Right forelimb (tissue), 1 donor: ENCODE data around the gene GRIA1.
"Not testable (repeated sequence)": the region's sequence is repeated elsewhere in the genome, so short reads cannot be mapped to it uniquely, and the experiment has no call there.

Experiments used
- DNase-seq: peaks from one replicate; pipeline ENCODE4 v3.0.0-alpha.2; 2018

Gene GRIA1

DNA sequence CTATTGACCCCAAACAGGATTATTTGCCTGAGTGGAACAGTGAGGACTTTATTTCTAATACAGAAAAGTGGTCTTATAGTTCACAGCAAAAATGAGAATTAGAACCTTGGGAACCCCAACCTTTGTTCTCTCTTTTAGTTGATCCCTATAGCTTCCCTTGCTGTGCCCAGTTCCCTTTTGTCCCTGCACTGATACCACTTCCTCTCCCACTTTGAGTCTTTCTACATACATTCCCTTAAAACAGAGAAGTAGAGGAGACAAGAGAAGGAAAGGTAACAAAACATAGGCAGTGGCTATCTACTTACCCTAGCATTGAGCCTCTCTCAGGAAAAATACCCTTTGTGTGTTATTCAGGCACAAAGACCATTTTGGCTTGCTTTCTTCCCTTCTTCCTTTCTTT lies 301.8 kb downstream of the GRIA1 start:
- DNase-seq = no peak

DNA sequence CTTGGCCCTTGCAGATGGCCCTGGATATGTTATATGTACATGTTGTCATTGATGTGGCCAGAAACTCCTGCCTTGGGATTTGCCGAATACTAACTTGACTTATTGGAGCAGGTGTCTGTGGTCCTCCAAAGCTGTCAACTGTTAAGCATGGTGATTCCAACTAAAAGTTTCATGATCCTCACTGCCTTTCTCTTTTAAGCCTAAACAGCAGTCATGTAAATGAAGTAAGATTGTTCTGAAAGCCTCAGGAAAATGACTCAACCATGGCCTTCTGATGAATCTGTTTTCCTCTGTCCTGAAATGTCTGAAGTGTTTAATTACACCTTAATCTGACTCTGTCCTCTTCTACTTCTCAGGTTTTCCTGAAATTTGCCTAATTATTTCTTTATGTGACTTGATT lies 303.2 kb downstream of the GRIA1 start:
- no peak for DNase-seq

DNA sequence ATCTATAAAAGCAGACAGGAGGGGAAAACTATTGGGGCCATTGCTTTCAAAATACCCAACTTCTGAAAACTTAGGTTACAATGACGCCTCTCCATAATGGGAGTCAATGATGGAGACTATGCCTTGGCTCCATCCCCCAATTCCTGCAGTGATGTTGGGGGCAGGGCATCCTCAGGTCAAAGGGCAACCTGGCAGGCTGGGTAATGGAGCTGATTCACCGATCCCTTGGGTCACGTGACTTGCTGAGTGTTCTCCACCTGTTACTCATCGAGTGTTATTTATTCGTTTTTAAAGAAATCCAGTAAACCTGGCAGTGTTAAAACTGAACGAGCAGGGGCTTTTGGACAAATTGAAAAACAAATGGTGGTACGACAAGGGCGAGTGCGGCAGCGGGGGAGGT lies 303.9 kb downstream of the GRIA1 start:
- DNase-seq = no peak

DNA sequence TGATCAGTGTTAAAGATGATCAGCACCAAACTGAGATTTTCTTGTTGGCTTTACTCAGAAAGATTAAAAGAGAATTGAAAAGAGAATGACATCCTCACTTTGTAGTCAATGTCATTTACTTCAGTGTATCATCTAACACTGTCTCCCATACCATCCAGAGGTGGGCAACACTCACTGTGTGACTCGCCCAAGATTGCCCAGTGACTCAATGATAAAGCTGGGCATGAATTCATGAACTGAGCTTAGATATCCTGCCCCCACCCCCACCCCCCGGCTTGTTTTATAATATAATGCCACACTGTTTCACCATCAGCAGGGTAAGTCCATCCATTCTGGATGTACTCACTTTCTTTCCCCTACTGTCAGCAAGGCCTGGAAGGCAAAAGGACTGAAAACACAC lies 306.1 kb downstream of the GRIA1 start:
- no peak for DNase-seq

DNA sequence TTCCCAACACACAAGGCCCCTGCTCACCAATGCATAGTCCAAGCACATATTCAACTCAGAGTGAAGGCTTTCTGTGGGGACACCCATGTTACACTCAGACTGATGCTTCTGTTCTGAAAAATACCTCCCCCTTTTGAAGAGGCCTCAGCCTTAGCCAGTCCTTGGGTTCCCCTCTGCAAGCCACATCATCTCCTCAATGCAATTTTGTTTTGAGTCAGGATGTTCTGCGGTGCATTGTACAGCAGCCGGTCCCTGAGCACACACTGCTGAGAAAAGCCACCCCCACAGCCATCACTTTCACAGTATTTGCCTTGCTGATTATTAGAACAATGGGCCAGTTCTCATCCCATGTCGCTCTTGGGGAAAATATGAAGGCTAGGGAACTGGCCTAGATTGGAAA lies 307.0 kb downstream of the GRIA1 start:
- DNase-seq = no peak

DNA sequence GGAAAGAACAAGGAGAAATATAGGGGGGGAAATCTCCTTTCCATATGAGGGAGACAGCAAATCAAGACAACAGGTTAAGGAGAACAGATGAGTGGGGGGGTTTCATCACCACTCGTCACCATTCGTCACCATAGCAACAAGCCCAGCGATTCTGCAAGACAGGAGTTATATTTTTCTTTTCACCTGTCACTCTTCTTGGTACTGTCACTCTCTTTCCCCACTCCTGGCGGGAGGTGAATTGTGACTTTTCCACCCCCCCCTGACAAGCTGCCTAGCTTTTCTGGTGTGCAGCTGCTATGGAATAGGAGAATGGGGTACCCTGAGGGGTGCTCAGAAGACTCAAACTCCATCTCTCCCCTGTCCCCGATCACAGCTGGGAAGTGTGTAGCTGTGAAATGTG lies 308.4 kb downstream of the GRIA1 start:
- no peak for DNase-seq

DNA sequence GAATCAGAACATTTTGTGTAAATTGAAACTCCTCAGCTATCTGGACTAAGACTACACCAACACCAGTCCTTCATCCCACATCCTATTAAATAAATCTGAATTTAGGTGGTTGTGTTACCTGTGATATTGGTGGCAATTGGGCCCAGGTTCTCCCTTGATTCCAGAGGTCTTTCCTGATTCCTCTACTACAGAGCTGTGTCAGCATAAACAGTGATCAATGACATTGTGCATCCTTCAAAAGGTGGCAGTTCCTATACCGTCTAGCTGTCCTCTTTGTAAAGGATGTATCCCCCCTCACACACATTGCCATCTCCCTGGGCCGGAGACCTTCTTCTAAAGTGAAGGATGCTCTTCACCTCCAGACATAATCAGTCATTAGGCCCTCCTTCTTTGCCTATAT lies 309.0 kb downstream of the GRIA1 start:
- no peak for DNase-seq

DNA sequence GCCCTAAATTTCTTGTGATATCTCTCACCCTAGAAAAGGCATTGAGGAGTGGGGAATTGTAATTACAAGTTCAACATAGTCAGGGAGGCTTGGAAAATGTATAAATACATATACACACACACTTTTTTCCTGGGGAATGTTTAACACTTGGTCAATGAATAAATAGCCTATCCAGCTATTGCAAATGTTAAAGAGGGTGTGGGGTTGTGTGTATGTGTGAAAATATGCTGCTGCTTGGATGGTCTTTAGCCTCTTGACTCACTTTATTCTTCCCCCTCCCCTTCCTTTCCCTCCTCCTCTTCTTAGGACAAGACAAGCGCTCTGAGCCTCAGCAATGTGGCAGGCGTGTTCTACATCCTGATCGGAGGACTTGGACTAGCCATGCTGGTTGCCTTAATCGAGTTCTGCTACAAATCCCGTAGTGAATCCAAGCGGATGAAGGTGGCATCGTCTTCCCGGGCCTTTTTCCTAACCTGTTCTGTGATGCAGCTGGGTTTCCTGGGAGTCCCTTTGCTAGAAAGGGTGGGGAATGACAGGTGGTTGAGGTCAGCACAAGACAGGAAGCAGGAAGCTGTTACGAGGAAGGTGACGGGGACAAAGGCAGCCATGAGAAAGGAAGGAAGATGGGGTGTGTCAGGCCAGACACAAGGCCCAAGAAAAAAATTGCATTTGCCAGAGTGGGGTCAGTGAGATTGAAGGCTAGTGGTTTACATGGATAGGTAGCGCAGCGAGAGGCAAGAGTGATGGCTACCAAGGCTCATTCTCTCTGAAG lies 311.8 kb downstream of the GRIA1 start:
- no peak for DNase-seq

DNA sequence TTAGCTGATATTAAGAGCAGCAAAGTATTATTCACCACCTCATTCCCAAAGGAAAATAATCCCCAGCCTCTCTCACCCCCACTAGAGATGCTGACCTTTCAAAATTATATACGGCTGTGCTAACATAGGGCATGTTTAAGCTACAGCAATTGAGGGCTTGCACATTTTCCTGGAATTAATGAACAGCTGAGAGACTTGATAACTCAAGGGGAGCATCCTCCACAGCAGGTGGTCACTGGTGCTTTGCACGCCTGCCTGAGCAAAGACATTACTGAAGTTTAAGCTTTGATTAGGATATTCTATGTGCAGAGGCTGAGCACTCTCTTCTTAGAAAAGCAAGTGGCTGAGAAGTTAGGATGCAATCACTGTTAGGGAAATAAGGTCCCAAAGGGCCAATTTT lies 317.3 kb downstream of the GRIA1 start:
- no peak for DNase-seq

DNA sequence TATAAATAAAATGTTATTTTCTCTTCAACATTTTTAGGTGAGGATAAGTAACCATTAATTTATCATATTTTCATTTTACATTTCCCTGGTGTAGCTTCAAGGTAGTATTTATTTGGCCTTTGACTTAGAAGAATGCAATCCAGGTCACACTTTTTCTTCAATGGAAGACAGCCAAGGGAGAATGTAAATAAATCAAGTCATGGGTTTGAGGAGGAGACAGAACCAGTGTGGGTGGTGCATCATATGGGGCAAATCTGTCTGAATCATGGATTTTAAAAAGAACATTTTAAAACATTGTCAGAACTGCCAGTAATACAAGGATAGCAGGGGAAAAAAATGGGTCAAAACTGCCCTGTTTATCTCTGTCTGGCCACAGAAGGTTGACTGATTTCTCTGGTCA lies 318.7 kb downstream of the GRIA1 start:
- DNase-seq = no peak

DNA sequence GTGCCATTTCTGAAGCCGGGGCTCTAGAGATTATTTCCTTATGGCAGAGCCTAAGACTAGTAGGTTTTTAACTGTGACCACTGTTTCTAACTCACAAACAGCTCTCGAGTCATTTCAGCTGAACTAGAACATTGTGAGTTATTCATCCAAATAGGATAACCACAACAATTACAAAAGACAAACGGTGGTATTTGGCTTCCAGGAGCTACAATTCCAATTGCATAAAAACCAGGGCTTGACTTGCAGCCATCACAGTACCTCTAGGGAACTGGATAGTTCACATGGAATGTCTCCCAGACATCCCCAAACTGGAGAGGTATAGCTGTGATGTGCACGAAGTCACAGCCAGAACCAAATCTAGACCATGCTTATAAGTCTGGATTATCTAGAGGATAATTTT lies 323.4 kb downstream of the GRIA1 start:
- DNase-seq = no peak

DNA sequence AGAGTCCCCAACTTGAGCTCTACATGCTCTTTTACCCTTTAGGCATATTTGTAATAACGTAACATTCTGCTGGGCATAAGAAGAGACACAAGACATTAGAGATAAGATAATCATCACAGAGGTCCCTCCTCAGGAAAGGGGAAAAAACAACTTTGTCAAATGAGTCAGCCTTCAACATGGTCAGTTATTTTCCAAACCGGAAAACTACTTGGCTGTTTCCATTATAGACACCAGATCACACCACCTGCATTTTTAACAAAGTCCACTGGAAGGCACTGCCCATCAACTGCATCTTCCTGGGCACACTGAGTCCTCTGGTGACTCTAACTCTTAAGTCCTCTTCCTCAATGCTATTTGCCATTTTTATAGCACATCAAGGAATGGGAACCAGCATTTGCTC lies 326.4 kb downstream of the GRIA1 start:
- DNase-seq = no peak

DNA sequence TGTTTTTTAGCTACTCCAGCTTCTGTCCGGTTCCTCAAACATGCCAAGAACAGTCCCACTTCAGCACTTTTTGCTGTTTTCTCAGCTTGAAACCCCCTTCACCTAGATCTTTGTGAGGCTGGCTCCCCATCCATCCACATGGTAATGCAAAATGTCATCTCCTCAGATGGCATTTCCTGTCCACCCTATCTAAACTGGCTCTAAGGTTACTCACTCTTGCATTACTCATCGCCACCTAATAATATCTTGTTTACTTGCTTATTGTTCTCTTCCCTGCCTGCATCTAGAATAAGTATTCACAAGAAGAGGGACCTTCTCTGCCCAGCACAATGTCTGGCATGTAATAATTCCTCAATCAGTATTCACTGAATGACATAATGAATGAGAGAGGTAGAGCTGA lies 328.2 kb downstream of the GRIA1 start:
- no peak for DNase-seq

DNA sequence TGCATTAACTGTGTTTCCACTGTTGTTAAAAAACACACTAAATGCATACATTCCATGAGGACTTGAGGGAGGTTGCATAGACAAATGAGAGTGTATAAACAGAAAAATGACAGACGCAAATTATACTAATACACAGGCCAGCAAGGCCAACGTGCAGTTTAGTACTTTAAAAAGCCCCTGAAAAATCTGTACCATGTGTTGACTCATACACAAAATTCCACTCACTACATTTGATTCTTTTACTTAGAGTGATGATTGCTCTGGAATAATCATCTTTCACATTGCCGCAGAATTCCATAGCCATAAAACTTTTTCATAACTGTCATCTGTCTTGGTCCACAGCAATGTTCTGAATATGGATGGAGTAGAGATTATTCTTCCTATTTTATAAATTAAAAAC lies 332.6 kb downstream of the GRIA1 start:
- no peak for DNase-seq

DNA sequence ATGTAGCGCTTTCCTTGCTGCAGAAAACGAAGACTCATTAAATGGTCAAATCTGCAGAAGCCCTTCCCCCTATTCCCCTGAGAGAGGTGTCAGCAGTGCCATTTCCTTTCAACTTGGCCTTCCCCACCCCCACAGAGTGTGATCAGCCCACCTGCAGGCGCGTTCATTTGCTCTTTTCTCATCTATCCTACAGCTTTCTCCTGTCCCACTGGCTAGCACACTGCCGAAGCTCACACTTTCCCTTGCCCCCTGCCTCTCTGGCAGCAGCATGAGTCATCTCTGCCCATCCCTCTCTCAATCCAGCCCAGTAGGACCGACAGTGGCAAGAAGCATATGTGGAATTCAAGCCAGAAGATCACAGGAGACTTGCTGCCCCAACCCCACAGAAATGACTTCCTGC lies 334.4 kb downstream of the GRIA1 start:
- no peak for DNase-seq

DNA sequence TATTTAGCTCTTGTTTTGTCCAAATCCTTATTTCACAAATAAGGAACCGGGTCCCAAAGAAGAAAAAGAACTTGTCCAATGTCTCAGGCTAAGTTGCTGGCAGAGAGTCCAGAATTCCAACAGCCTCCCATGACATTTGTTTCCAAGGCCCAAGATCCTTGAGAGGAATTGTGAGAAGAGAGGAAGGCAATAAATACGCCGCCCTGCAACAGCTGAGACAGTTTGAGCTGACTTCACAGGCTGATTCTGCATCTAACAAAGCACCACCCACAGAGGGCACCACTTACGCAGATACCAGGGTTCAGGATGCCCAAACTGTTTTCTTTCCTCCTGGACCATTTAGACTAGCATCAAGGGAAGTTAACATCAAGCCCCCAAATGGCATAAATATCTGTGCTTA lies 336.9 kb downstream of the GRIA1 start:
- DNase-seq = no peak

DNA sequence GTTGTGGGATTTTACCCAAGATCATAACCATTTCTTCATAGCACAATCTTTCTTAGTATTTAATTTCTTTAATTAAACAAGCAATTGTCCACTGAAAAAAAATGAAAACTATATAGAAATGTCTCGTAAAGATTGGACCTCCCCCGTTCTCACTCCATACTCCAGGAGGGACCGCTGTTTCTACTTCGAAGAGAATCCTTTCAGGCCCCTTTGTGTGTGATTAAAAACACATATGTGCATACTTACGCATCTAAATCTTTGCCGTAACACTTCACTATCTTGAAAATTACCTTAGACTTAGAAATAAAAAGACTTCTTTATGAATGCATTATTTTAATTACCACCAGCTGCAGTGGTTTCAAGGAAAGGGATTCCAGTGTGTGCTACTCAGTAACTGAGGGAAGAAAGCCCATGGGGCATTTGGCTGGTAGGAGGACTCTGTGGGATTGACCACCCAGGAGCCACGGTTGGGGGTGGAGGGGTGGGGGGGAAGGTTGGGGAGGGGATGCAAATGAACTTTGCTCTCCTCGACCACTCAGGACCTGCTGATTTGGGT lies 339.1 kb downstream of the GRIA1 start:
- DNase-seq = no peak

DNA sequence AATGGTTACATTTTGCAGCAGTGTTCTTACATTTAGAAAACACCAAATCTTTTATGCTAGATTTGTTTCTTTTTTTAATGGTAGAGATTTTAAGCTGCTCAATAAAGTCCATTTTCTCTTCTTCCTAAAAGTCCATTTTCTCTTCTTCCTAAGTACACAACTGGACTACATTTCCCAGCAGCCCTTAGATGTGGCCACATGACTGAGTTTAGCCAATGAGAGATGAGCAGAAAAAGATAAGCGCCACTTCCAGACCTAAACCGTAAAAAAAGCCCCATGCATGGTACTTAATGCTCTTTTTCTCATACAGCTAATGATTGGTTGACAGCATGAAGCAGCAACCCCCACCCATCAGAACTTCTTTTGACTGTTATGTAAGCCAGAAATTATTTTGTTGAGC lies 341.5 kb downstream of the GRIA1 start:
- DNase-seq = no peak

DNA sequence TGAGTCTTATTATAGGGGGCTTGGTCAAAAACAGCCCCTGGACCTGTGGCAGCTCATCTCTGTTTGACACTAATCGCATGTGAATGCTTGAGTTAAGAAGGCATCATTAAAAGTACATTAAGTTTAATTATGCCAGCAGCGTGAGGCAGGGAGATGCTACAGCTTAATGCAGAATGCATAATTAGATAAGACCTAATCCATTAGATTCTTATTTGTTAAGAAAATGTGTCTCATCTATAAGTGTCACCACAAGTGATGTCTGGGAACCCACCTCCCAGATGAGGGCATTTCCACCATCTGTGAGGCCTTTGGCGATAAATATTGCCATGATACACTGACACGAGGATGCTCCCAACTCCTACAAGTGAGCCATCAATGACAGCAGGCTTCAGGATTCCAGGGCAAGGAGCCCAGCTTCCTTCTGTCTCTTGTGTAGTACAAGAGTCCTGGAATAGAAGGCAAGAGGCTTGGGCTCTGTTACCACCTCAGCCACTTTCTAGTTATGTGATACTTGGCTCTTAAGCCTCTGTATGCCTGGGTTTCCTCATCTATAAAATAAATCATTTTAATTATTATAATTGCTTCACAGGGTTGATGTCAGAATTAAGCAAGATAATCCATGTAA lies 345.5 kb downstream of the GRIA1 start:
- no peak for DNase-seq

DNA sequence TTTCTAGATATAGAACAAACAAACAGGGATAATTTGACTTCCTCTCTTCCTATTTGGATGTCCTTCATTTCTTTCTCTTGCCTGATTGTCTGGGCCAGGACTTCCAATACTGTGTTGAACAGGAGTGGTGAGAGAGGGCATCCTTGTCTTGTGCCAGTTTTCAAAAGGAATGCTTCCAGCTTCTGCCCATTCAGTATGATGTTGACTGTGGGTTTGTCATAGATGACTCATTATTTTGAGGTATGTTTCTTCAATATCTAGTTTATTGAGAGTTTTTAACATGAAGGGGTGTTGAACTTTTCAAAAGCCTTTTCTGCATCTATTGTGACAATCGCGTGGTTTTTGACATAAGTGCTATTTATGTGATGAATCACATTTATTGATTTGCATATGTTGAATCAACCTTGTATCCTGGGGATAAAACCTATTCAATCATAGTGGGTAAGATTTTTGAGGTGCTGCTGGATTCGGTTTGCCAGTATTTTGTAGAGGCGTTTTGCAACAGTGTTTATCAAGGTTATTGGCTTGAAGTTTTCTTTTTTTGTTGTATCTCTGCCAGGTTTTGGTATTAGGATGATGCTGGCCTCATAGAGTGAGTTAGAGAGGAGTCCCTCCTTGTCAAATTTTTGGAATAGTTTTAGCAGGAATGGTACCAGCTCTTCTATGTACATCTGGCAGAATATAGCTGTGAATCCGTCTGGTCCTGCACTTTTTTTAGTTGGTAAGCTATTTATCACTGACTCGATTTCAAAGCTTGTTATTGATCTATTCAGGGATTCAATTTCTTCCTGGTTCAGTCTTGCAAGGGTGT lies 359.0 kb downstream of the GRIA1 start:
- not testable (repeated sequence) for DNase-seq

DNA sequence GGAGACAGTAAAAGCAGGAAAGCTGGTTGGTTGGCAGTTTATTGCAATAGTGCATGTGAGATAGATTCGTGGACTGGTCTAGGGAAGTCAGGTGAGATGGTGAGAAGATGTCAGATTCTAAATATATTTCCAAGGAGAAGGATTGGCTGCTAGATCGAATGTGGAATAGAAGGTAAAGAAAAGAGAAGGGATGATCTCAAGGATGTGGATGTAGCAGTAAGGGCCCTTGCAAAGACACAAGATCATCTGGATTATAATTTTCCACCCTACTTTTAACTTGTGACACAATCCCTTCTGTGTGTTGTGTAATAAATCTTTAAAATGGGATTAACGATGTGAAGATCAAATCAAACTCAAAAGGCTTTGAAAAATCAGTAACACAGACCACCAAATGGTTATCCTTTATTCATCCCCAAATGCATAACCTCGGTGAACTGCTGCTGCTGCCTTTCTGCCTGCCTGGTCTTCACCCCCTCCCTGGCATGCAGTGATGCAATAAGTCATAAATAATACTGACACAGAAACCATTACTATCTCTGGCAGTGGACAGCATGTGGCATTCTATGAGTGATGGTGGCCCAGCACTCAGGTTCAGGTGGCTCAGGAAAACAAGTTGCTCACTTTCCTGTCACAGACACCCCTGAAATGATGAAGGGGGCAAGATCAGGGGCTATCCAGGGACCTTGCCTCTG lies 369.9 kb downstream of the GRIA1 start:
- DNase-seq = no peak

DNA sequence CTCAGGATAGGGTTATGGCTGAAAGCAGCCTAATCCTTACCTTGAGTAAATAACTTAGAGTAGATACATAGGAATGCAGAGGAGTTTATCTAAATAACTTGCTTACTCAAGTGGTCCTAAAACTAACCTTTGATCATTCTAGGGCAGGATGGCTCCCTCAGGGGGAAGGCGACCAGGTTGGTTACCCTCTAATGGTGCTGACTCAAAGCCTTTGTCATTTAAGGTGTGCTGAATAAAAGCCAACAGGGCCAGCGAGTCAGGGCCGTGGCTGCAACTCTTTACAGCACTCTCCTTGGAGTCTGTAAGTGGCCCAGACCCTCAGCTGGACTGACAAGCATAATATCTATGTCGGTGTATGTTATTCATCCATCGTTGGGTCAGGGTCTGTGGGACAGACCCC lies 372.4 kb downstream of the GRIA1 start:
- DNase-seq = not testable (repeated sequence)
